Liver (tissue), 9 donors: Measurements from ENCODE around the gene PLCL1. TPM values are rescaled to one million over a fixed set of nuclear protein-coding genes. Genes with fewer than 3 reads are reported as not detected.

Experiments
- DNase-seq: peaks from one replicate; pipeline ENCODE4 v3.0.0-alpha.2; 2017; ENCODE audit warnings: low spot score
- H3K27ac ChIP-seq, 2 donors: one replicate each; pipeline ENCODE4 v1.7.0; 2013; ENCODE audit warnings: inconsistent platforms in 2 of 2, low read length in 2 of 2, control low read depth in 1 of 2, low read depth in 1 of 2, mild to moderate bottlenecking in 1 of 2
- H3K27me3 ChIP-seq, 4 donors: one replicate each; pipeline versions ENCODE4 v1.6.1 to v1.7.0; 2013; ENCODE audit warnings: low read length in 3 of 4, inconsistent platforms in 1 of 4, mild to moderate bottlenecking in 1 of 4, moderate library complexity in 1 of 4; ENCODE audit not compliant: control insufficient read depth in 4 of 4, insufficient read depth in 4 of 4
- H3K36me3 ChIP-seq, 4 donors: one replicate each; pipeline versions ENCODE4 v1.6.1 to v1.7.0; 2013; ENCODE audit warnings: low read length in 3 of 4, mild to moderate bottlenecking in 3 of 4, low read depth in 1 of 4, moderate library complexity in 1 of 4; ENCODE audit not compliant: control insufficient read depth in 4 of 4, insufficient read depth in 3 of 4
- H3K4me1 ChIP-seq, 4 donors: one replicate each; pipeline versions ENCODE4 v1.6.1 to v1.7.0; 2013; ENCODE audit warnings: low read length in 3 of 4, mild to moderate bottlenecking in 3 of 4, moderate library complexity in 1 of 4; ENCODE audit not compliant: control insufficient read depth in 4 of 4, insufficient read depth in 4 of 4
- H3K4me3 ChIP-seq, 3 donors: one replicate each; pipeline versions ENCODE4 v1.6.1 to v1.7.0; 2013; ENCODE audit warnings: low read length in 3 of 3, control low read depth in 1 of 3, low read depth in 1 of 3, mild to moderate bottlenecking in 1 of 3
- H3K9ac ChIP-seq, 2 donors: one replicate each; pipeline ENCODE4 v1.7.0; 2013; ENCODE audit warnings: low read length in 2 of 2, mild to moderate bottlenecking in 2 of 2, moderate library complexity in 2 of 2, control low read depth in 1 of 2, low read depth in 1 of 2
- H3K9me3 ChIP-seq, 4 donors: one replicate each; pipeline versions ENCODE4 v1.6.1 to v1.7.0; 2013; ENCODE audit warnings: low read length in 3 of 4; ENCODE audit not compliant: control insufficient read depth in 4 of 4
- EGR1 ChIP-seq, 2 donors: IDR thresholded peaks; 2 replicates each; pipeline ENCODE4 v1.6.1; 2016 to 2018; ENCODE audit warnings: antibody characterized with exemption in 2 of 2, low read depth in 2 of 2
- FOXA1 ChIP-seq: IDR thresholded peaks from 2 replicates; pipeline ENCODE4 v1.6.1; 2016; ENCODE audit warnings: antibody characterized with exemption
- FOXA2 ChIP-seq: IDR thresholded peaks from 2 replicates; pipeline ENCODE4 v1.6.1; 2016; ENCODE audit warnings: antibody characterized with exemption
- GABPA ChIP-seq, 2 donors: IDR thresholded peaks in 1 of 2; conservative IDR thresholded peaks in 1 of 2; 2 replicates each; pipeline ENCODE4 v1.6.1; 2016; ENCODE audit warnings: antibody characterized with exemption in 2 of 2, mild to moderate bottlenecking in 1 of 2, moderate library complexity in 1 of 2
- HNF4A ChIP-seq, 2 donors: conservative IDR thresholded peaks; 2 replicates each; pipeline ENCODE4 v1.6.1; 2016; ENCODE audit warnings: antibody characterized with exemption in 2 of 2, mild to moderate bottlenecking in 2 of 2
- HNF4G ChIP-seq: IDR thresholded peaks from 2 replicates; pipeline ENCODE4 v1.6.1; 2016; ENCODE audit warnings: antibody characterized with exemption
- JUND ChIP-seq, 2 donors: IDR thresholded peaks; 2 replicates each; pipeline ENCODE4 v1.6.1; 2016; ENCODE audit warnings: antibody characterized with exemption in 2 of 2
- MAX ChIP-seq: IDR thresholded peaks from 2 replicates; pipeline ENCODE4 v1.6.1; 2016; ENCODE audit warnings: antibody characterized with exemption
- NR2F2 ChIP-seq: IDR thresholded peaks from 2 replicates; pipeline ENCODE4 v1.6.1; 2016; ENCODE audit warnings: antibody characterized with exemption
- RAD21 ChIP-seq, 2 donors: IDR thresholded peaks; 2 replicates each; pipeline ENCODE4 v1.6.1; 2016; ENCODE audit warnings: antibody characterized with exemption in 2 of 2, mild to moderate bottlenecking in 2 of 2
- RXRA ChIP-seq, 2 donors: IDR thresholded peaks; 2 replicates each; pipeline ENCODE4 v1.6.1; 2017 to 2018; ENCODE audit warnings: antibody characterized with exemption in 2 of 2, mild to moderate bottlenecking in 1 of 2
- SP1 ChIP-seq: IDR thresholded peaks from 2 replicates; pipeline ENCODE4 v1.6.1; 2018; ENCODE audit warnings: antibody characterized with exemption, mild to moderate bottlenecking
- TAF1 ChIP-seq: conservative IDR thresholded peaks from 2 replicates; pipeline ENCODE4 v1.6.1; 2016; ENCODE audit warnings: antibody characterized with exemption, mild to moderate bottlenecking
- YY1 ChIP-seq: IDR thresholded peaks from 2 replicates; pipeline ENCODE4 v1.6.1; 2016; ENCODE audit warnings: antibody characterized with exemption, mild to moderate bottlenecking
- polyA plus RNA-seq, 2 donors: library from polyadenylated mRNA; stranded (reverse) in 1 of 2; unstranded in 1 of 2; fragments of 200-250 nt in 1 of 2; fragments of >200 nt in 1 of 2; fragmentation: Nextera tagmentation in 1 of 2; extraction: Ambion mirVana in 1 of 2; gene quantifications; one replicate each; pipeline versions ENCODE4 v1.2.1 to v1.2.3, GENCODE V29; 2013 to 2015
- total RNA-seq, 2 donors: library from RNA; depleted of rRNA; stranded (reverse); fragments of >200 nt; gene quantifications; one replicate each; pipeline ENCODE4 v1.2.3, GENCODE V29; 2014
- TF ChIP-seq, protein P1 (sequence below): IDR thresholded peaks from 2 replicates; pipeline ENCODE4 v1.6.1; 2016; ENCODE audit warnings: antibody characterized with exemption, mild to moderate bottlenecking
- TF ChIP-seq, protein P2 (sequence below): IDR thresholded peaks from 2 replicates; pipeline ENCODE4 v1.6.1; 2016; ENCODE audit warnings: antibody characterized with exemption
- TF ChIP-seq, protein P3 (sequence below): fragments of 150-350 bp; IDR thresholded peaks from 2 replicates; pipeline ENCODE4 v1.5.1; 2017; ENCODE audit warnings: improper control_type of control experiment, low read depth, low read length; ENCODE audit not compliant: missing input control
- TF ChIP-seq, protein P4 (sequence below): IDR thresholded peaks from 2 replicates; pipeline ENCODE4 v1.6.1; 2016; ENCODE audit warnings: antibody characterized with exemption
- donor health status: healthy.
- donor health status: healthy.
- donor health status: healthy.
- donor health status: healthy.
- donor health status: healthy.

The PLCL1 gene
- total and polyA plus RNA-seq, 4 donors, result 0.08 to 0.59 (median 0.31) TPM

GRCh38 chr2:197839856-197840255, 35.5 kb downstream of the PLCL1 start:
- H3K27me3 ChIP-seq, result no peaks in the 10 kb centered on the region
- no peak overlapping the region for H3K9ac ChIP-seq
- H3K36me3 ChIP-seq, result no peaks in the 10 kb centered on the region
- no peak overlapping the region for H3K4me3 ChIP-seq
- no peaks in the 10 kb centered on the region for H3K4me1 ChIP-seq
- TF ChIP-seq, protein P1, sequence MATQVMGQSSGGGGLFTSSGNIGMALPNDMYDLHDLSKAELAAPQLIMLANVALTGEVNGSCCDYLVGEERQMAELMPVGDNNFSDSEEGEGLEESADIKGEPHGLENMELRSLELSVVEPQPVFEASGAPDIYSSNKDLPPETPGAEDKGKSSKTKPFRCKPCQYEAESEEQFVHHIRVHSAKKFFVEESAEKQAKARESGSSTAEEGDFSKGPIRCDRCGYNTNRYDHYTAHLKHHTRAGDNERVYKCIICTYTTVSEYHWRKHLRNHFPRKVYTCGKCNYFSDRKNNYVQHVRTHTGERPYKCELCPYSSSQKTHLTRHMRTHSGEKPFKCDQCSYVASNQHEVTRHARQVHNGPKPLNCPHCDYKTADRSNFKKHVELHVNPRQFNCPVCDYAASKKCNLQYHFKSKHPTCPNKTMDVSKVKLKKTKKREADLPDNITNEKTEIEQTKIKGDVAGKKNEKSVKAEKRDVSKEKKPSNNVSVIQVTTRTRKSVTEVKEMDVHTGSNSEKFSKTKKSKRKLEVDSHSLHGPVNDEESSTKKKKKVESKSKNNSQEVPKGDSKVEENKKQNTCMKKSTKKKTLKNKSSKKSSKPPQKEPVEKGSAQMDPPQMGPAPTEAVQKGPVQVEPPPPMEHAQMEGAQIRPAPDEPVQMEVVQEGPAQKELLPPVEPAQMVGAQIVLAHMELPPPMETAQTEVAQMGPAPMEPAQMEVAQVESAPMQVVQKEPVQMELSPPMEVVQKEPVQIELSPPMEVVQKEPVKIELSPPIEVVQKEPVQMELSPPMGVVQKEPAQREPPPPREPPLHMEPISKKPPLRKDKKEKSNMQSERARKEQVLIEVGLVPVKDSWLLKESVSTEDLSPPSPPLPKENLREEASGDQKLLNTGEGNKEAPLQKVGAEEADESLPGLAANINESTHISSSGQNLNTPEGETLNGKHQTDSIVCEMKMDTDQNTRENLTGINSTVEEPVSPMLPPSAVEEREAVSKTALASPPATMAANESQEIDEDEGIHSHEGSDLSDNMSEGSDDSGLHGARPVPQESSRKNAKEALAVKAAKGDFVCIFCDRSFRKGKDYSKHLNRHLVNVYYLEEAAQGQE, result no peak
- TF ChIP-seq, protein P2, sequence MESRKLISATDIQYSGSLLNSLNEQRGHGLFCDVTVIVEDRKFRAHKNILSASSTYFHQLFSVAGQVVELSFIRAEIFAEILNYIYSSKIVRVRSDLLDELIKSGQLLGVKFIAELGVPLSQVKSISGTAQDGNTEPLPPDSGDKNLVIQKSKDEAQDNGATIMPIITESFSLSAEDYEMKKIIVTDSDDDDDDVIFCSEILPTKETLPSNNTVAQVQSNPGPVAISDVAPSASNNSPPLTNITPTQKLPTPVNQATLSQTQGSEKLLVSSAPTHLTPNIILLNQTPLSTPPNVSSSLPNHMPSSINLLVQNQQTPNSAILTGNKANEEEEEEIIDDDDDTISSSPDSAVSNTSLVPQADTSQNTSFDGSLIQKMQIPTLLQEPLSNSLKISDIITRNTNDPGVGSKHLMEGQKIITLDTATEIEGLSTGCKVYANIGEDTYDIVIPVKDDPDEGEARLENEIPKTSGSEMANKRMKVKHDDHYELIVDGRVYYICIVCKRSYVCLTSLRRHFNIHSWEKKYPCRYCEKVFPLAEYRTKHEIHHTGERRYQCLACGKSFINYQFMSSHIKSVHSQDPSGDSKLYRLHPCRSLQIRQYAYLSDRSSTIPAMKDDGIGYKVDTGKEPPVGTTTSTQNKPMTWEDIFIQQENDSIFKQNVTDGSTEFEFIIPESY, result no peak
- TF ChIP-seq JUND (IDR thresholded peaks at IDR 0.05) (no peak), FOXA2 (no peak), HNF4A (conservative IDR thresholded peaks at IDR 0.05) (no peak), GABPA (IDR thresholded peaks at IDR 0.05 in 1 of 2, conservative IDR thresholded peaks at IDR 0.05 in 1 of 2) (no peak), RXRA (IDR thresholded peaks at IDR 0.05) (no peak), YY1 (no peak), EGR1 (IDR thresholded peaks at IDR 0.05; ENCODE audit: low read depth in 2 of 2) (no peak), MAX (no peak), TAF1 (no peak), SP1 (no peak), NR2F2 (no peak), HNF4G (no peak), FOXA1 (no peak), RAD21 (IDR thresholded peaks at IDR 0.05) (no peak)
- TF ChIP-seq, protein P3, sequence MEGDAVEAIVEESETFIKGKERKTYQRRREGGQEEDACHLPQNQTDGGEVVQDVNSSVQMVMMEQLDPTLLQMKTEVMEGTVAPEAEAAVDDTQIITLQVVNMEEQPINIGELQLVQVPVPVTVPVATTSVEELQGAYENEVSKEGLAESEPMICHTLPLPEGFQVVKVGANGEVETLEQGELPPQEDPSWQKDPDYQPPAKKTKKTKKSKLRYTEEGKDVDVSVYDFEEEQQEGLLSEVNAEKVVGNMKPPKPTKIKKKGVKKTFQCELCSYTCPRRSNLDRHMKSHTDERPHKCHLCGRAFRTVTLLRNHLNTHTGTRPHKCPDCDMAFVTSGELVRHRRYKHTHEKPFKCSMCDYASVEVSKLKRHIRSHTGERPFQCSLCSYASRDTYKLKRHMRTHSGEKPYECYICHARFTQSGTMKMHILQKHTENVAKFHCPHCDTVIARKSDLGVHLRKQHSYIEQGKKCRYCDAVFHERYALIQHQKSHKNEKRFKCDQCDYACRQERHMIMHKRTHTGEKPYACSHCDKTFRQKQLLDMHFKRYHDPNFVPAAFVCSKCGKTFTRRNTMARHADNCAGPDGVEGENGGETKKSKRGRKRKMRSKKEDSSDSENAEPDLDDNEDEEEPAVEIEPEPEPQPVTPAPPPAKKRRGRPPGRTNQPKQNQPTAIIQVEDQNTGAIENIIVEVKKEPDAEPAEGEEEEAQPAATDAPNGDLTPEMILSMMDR, result no peak
- TF ChIP-seq, protein P4, sequence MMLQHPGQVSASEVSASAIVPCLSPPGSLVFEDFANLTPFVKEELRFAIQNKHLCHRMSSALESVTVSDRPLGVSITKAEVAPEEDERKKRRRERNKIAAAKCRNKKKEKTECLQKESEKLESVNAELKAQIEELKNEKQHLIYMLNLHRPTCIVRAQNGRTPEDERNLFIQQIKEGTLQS, result no peak
- H3K9me3 ChIP-seq, result no peaks in the 10 kb centered on the region
- DNase-seq, result no peak
- H3K27ac ChIP-seq, result no peak overlapping the region
